Measurements from ENCODE around the gene KANSL2.

- TF ChIP-seq POLR2A (IDR thresholded peaks at IDR 0.05; ENCODE audit: low read depth, low read length) (no peak), CTCF (conservative IDR thresholded peaks at IDR 0.05; ENCODE audit: low read depth, low read length) (no peak), FOS (IDR thresholded peaks at IDR 0.05; ENCODE audit: low read depth, low read length) (no peak), USF2 (IDR thresholded peaks at IDR 0.05; ENCODE audit: low read depth, low read length) (no peak), MXI1 (IDR thresholded peaks at IDR 0.05; ENCODE audit: borderline replicate concordance, low read depth, low read length) (no peak)
Measured at GRCh38 chr12:48615681-48616080, 66.4 kb downstream of the KANSL2 start.

All from IMR-90 (cell line).